Measurements from ENCODE around the gene MEGF6. TPM values are rescaled to one million over a fixed set of nuclear protein-coding genes. Genes with fewer than 3 reads are reported as not detected.

Gene MEGF6
- total RNA-seq, 1 experiment from 2014 or later: 21.3 TPM

- Histone ChIP-seq H4K5ac (ENCODE audit: insufficient read length, low read depth, low read length) (no peak overlapping the region), H3K9me3 (ENCODE audit: control insufficient read depth, low read depth, low read length) (no peaks in the 10 kb centered on the region), H3K9ac (ENCODE audit: extremely low read depth, insufficient read length, low read length) (no peak overlapping the region), H3K4ac (ENCODE audit: low read depth, low read length) (no peak overlapping the region), H3K4me1 (ENCODE audit: insufficient read depth, low read length) (no peaks in the 10 kb centered on the region), H3K79me1 (ENCODE audit: insufficient read depth, low read depth, low read length, poor library complexity, severe bottlenecking) (no peaks in the 10 kb centered on the region), H4K20me1 (ENCODE audit: control insufficient read depth, insufficient read depth, insufficient read length) (no peaks in the 10 kb centered on the region), H2BK12ac (ENCODE audit: insufficient read length, low read depth, low read length) (no peak overlapping the region), H2AK5ac (ENCODE audit: insufficient read length, low read length) (no peak overlapping the region), H3K14ac (ENCODE audit: insufficient read depth, low read length) (no peak overlapping the region), H3T11ph (ENCODE audit: low read length) (no peak overlapping the region), H2BK5ac (ENCODE audit: insufficient read length, low read length) (no peak overlapping the region), H4K91ac (ENCODE audit: insufficient read length, low read depth, low read length) (no peak overlapping the region), H3K79me2 (ENCODE audit: insufficient read depth, low read length) (no peaks in the 10 kb centered on the region), H2BK20ac (ENCODE audit: low read depth, low read length, poor library complexity, severe bottlenecking) (no peak overlapping the region), H3K56ac (ENCODE audit: insufficient read length, low read depth, low read length) (no peak overlapping the region), H2BK120ac (ENCODE audit: low read depth, low read length, poor library complexity, severe bottlenecking) (no peak overlapping the region), H3K27me3 (ENCODE audit: insufficient read depth, low read length) (peaks cover 28% of the 10 kb centered on the region), H2BK15ac (ENCODE audit: low read depth, low read length) (no peak overlapping the region), H3K27ac (ENCODE audit: insufficient read length, low read depth, low read length) (no peak overlapping the region), H4K8ac (replicated peaks; ENCODE audit: insufficient read length, low read depth, low read length) (no peak overlapping the region), H3K18ac (ENCODE audit: insufficient read length, low read depth, low read length) (no peak overlapping the region), H2AFZ (ENCODE audit: low read length) (no peak overlapping the region), H3K23ac (ENCODE audit: insufficient read length, low read depth, low read length) (no peak overlapping the region), H3K4me2 (ENCODE audit: insufficient read depth, insufficient read length, low read length) (no peak overlapping the region), H3K23me2 (ENCODE audit: insufficient read length, low read depth, low read length, poor library complexity, severe bottlenecking) (peaks cover 8% of the 10 kb centered on the region)
- Mint-ChIP-seq H3K27me3 (ENCODE audit: low read depth) (peaks cover 78% of the 10 kb centered on the region), H3K9me3 (peaks cover 0 to 2% of the 10 kb centered on the region in 2 experiments; a peak in 1 of 5 replicates), H3K4me1 (peaks cover 17 to 20% of the 10 kb centered on the region in 2 experiments), H3K36me3 (ENCODE audit: insufficient read depth in 1 of 3, low read depth in 3 of 3) (no peaks in the 10 kb centered on the region), H3K4me3 (0 out of 5 replicates have a peak overlapping the region, but pooled peaks of 1 of the 2 experiments have one; percentile 35), H3K27ac (no peak overlapping the region)
- no CpG with 5 or more reads among the region's 13 CpGs for WGBS (ENCODE audit: extremely low coverage, insufficient read length, low lambda C conversion rate)
- TF ChIP-seq, protein P1, sequence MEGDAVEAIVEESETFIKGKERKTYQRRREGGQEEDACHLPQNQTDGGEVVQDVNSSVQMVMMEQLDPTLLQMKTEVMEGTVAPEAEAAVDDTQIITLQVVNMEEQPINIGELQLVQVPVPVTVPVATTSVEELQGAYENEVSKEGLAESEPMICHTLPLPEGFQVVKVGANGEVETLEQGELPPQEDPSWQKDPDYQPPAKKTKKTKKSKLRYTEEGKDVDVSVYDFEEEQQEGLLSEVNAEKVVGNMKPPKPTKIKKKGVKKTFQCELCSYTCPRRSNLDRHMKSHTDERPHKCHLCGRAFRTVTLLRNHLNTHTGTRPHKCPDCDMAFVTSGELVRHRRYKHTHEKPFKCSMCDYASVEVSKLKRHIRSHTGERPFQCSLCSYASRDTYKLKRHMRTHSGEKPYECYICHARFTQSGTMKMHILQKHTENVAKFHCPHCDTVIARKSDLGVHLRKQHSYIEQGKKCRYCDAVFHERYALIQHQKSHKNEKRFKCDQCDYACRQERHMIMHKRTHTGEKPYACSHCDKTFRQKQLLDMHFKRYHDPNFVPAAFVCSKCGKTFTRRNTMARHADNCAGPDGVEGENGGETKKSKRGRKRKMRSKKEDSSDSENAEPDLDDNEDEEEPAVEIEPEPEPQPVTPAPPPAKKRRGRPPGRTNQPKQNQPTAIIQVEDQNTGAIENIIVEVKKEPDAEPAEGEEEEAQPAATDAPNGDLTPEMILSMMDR (conservative IDR thresholded peaks at IDR 0.05): no peak
- no peak for DNase-seq
Observed at GRCh38 chr1:3656450-3657095, 45.3 kb upstream of the MEGF6 start.
